Transverse colon (tissue), 4 donors: ENCODE measurements around the gene EIF4B. TPM values are rescaled to one million over a fixed set of nuclear protein-coding genes. Genes with fewer than 3 reads are reported as not detected.

ENCODE experiments used
- DNase-seq: peaks from one replicate; pipeline ENCODE4 v3.0.0-alpha.2; 2019
- H3K27ac ChIP-seq, 4 donors: fragments of 200-600 bp; sonication (generic); 2 replicates each; pipeline ENCODE4 v1.5.1; 2016 to 2018; ENCODE audit warnings: inconsistent platforms in 4 of 4
- H3K27me3 ChIP-seq: fragments of 200-600 bp; sonication (generic); 2 replicates; pipeline ENCODE4 v1.5.1; 2017; ENCODE audit warnings: inconsistent platforms
- H3K36me3 ChIP-seq, 4 donors: fragments of 200-600 bp; sonication (generic); 2 replicates each; pipeline ENCODE4 v1.5.1; 2017 to 2019; ENCODE audit warnings: inconsistent platforms in 4 of 4
- H3K4me1 ChIP-seq, 4 donors: fragments of 200-600 bp; sonication (generic); 2 replicates each; pipeline ENCODE4 v1.5.1; 2017 to 2020; ENCODE audit warnings: inconsistent platforms in 4 of 4
- H3K4me3 ChIP-seq, 4 donors: fragments of 200-600 bp; sonication (generic); 1 replicate in 1 of 4; 2 replicates in 3 of 4; pipeline versions ENCODE4 v1.5.1 to v1.6.1; 2017 to 2019; ENCODE audit warnings: inconsistent platforms in 4 of 4
- H3K9me3 ChIP-seq, 2 donors: fragments of 200-600 bp; sonication (generic); 2 replicates each; pipeline ENCODE4 v1.5.1; 2017 to 2019; ENCODE audit warnings: inconsistent platforms in 2 of 2
- EP300 ChIP-seq: sonication (generic); formaldehyde crosslinking; IDR thresholded peaks from one replicate; pipeline ENCODE4 v1.6.1; 2017; ENCODE audit warnings: antibody characterized with exemption, low read depth
- POLR2A ChIP-seq: fragments of 450-650 bp; IDR thresholded peaks from one replicate; pipeline ENCODE4 v1.6.1; 2016; ENCODE audit warnings: antibody characterized with exemption, mild to moderate bottlenecking, moderate library complexity
- POLR2AphosphoS5 ChIP-seq, 3 donors: sonication (generic); formaldehyde crosslinking; IDR thresholded peaks; one replicate each; pipeline ENCODE4 v1.6.1; 2016; ENCODE audit warnings: antibody characterized with exemption in 3 of 3
- WGBS, 2 donors: methylation state at CpG; one replicate each; pipeline ENCODE4 v1.1.5; 2018; ENCODE audit warnings: low coverage in 1 of 2; 5-methylcytosine and 5-hydroxymethylcytosine counted together
- in situ Hi-C, 4 donors: fragments of 200-750 bp; cut with MboI; loops; one replicate each; pipeline versions ENCODE4 v1.15.0 to v1.15.1; 2017; ENCODE audit warnings: low sequenced_read_pairs in 3 of 4, low pct_ligation_motif_present in 1 of 4, low pct_unique_long_range_greater_than_20kb in 1 of 4
- intact Hi-C: fragments of 100-400 bp; cut with DNase I; formaldehyde crosslinking; loops from one replicate; pipeline ENCODE4 v1.15.1; 2023; ENCODE audit warnings: low total_unique reads
- small RNA-seq, 4 donors: library from RNA; depleted of rRNA; stranded (forward); fragments of <200 nt; gene quantifications; one replicate each; pipeline ENCODE3, GENCODE V24; 2016
- total RNA-seq, 4 donors: library from RNA; depleted of rRNA; stranded (reverse); fragments of >200 nt; gene quantifications; one replicate each; pipeline ENCODE4 v1.1.0, GENCODE V29; 2016
- TF ChIP-seq, protein P1 (sequence below), 5 experiments: fragments of 200-600 bp in 3 of 5; fragments of 450-650 bp in 2 of 5; sonication (generic) in 3 of 5; IDR thresholded peaks; 1 replicate in 2 of 5; 2 replicates in 3 of 5; pipeline ENCODE4 v1.5.1; 2016 to 2017; ENCODE audit warnings: antibody characterized with exemption in 5 of 5, inconsistent platforms in 3 of 5, mild to moderate bottlenecking in 2 of 5, moderate library complexity in 1 of 5

The EIF4B gene
- total RNA-seq, 4 donors from 2014 or later = 175 to 383 (median 261) TPM

- in situ Hi-C loops (no loop called here), intact Hi-C loops (no loop called here)
- no peaks in the 10 kb centered on the region for H3K4me1 ChIP-seq
- TF ChIP-seq POLR2A (no peak), POLR2AphosphoS5 (IDR thresholded peaks at IDR 0.05) (no peak), EP300 (no peak)
- TF ChIP-seq, protein P1, sequence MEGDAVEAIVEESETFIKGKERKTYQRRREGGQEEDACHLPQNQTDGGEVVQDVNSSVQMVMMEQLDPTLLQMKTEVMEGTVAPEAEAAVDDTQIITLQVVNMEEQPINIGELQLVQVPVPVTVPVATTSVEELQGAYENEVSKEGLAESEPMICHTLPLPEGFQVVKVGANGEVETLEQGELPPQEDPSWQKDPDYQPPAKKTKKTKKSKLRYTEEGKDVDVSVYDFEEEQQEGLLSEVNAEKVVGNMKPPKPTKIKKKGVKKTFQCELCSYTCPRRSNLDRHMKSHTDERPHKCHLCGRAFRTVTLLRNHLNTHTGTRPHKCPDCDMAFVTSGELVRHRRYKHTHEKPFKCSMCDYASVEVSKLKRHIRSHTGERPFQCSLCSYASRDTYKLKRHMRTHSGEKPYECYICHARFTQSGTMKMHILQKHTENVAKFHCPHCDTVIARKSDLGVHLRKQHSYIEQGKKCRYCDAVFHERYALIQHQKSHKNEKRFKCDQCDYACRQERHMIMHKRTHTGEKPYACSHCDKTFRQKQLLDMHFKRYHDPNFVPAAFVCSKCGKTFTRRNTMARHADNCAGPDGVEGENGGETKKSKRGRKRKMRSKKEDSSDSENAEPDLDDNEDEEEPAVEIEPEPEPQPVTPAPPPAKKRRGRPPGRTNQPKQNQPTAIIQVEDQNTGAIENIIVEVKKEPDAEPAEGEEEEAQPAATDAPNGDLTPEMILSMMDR (IDR thresholded peaks at IDR 0.05) = no peak
- no peak for DNase-seq
- no peak overlapping the region for H3K27ac ChIP-seq
- 88% methylated on average over 6 of the region's 6 CpGs; no CpG with 5 or more reads in 1 of the 2 donors for WGBS, 2 donors
- peaks cover 2% of the 10 kb centered on the region for H3K27me3 ChIP-seq
- H3K9me3 ChIP-seq = no peaks in the 10 kb centered on the region
- H3K4me3 ChIP-seq = no peak overlapping the region
- no peaks in the 10 kb centered on the region for H3K36me3 ChIP-seq
Measured at GRCh38 chr12:53090105-53090504, 83.8 kb downstream of the EIF4B start.

DNA sequence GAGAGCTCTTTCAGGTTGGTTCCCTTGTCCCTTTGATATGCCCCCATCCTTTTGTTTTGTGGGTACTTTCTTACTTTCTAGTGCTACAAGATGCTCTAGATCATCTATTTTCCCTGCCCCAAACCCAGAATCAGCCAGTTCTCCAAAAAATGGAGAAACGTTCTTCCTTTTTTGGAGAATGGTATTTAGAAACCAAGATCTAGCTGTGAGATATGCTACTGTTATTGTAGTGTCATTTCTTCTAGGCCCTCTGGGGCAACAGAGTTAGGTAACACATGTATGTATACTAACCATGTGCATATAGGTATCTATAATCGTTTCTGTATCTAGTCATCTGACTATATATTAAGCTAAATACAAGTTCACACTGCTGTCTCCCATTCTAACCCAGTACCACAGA is 84.3 kb downstream of the EIF4B start:
- Histone ChIP-seq H3K9me3 (no peaks in the 10 kb centered on the region), H3K36me3 (no peaks in the 10 kb centered on the region), H3K4me1 (no peaks in the 10 kb centered on the region), H3K27me3 (peaks cover 3% of the 10 kb centered on the region), H3K27ac (no peak overlapping the region), H3K4me3 (no peak overlapping the region)
- 59 to 63% methylated on average over 2 of the region's 2 CpGs for WGBS, 2 donors
- in situ Hi-C loops (no loop called here), intact Hi-C loops (no loop called here)
- TF ChIP-seq, protein P1 (IDR thresholded peaks at IDR 0.05) = no peak
- TF ChIP-seq EP300 (no peak), POLR2AphosphoS5 (IDR thresholded peaks at IDR 0.05) (no peak), POLR2A (no peak)
- no peak for DNase-seq

DNA sequence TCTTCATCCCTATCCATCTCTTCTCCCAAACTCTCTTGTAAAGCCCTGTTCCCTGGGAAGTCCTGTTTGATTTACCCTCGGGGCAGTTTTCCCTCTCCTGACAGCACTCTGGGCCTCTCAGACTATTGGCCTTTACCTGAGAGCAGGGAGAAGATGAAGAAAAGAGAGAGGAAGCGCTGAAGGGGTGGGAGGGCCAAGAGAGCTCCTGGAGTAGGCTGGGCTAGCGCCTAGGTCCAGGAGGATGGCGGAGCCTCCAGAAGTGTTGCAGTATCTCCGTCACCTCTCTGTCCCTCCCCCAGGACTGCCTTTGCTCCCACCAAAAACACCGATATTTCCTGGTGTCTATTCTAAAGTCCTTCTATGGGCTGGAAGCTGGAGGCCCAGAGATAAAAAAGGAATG is 85.5 kb downstream of the EIF4B start:
- H3K27me3 ChIP-seq = peaks cover 15% of the 10 kb centered on the region
- 81 to 89% methylated on average over 3 to 6 of the region's 6 CpGs for WGBS, 2 donors
- H3K27ac ChIP-seq = no peak overlapping the region
- TF ChIP-seq POLR2AphosphoS5 (IDR thresholded peaks at IDR 0.05) (no peak), POLR2A (no peak), EP300 (no peak)
- TF ChIP-seq, protein P1 (IDR thresholded peaks at IDR 0.05) = no peak
- H3K9me3 ChIP-seq = no peaks in the 10 kb centered on the region
- in situ Hi-C loops = no loop called here
- DNase-seq = no peak
- no peaks in the 10 kb centered on the region for H3K36me3 ChIP-seq
- peaks cover 0 to under 1% (median under 1%) of the 10 kb centered on the region in 4 donors for H3K4me1 ChIP-seq
- intact Hi-C loops = no loop called here
- no peak overlapping the region for H3K4me3 ChIP-seq

Small RNA genes lying within 50 kb of the gene (small RNA-seq; reads per million reads assigned to genes)
- gene MIR6757 = 0 reads per million in 4 donors

Other genes starting within 250 kb of the EIF4B start
- gene KRT76, start 229.1 kb upstream of the EIF4B start, total RNA-seq = not detected
- not detected for gene KRT3, start 210.3 kb upstream of the EIF4B start, total RNA-seq
- not detected for gene KRT4, start 192.3 kb upstream of the EIF4B start, total RNA-seq
- gene KRT79, start 172.1 kb upstream of the EIF4B start, total RNA-seq = not detected
- gene KRT78, start 157.5 kb upstream of the EIF4B start, total RNA-seq = not detected
- gene KRT8, start 101.4 kb upstream of the EIF4B start, total RNA-seq = 1,000 to 10,000 TPM; 1,016 to 3,505 (median 2,245) TPM
- 100 to 1,000 TPM; 367 to 813 (median 541) TPM for gene KRT18, start 57.3 kb upstream of the EIF4B start, total RNA-seq
- 100 to 1,000 TPM in 2 of 4 donors, 10 to 100 TPM in 2; 48.2 to 397 (median 169) TPM for gene TNS2, start 43.6 kb downstream of the EIF4B start, total RNA-seq
- 10 to 100 TPM; 10.1 to 27.0 (median 21.9) TPM for gene SPRYD3, start 72.9 kb downstream of the EIF4B start, total RNA-seq
- gene IGFBP6, start 91.2 kb downstream of the EIF4B start, total RNA-seq = 100 to 1,000 TPM in 1 of 4 donors, 10 to 100 TPM in 3; 38.5 to 106 (median 94.5) TPM
- under 1 TPM in 1 of 4 donors, not detected in 3; 0.41 TPM for gene SOAT2, start 97.0 kb downstream of the EIF4B start, total RNA-seq
- 10 to 100 TPM in 3 of 4 donors, 1 to 10 TPM in 1; 9.7 to 21.9 (median 16.3) TPM for gene ZNF740, start 174.3 kb downstream of the EIF4B start, total RNA-seq
- 100 to 1,000 TPM in 1 of 4 donors, 10 to 100 TPM in 3; 29.1 to 142 (median 39.2) TPM for gene CSAD, start 174.5 kb downstream of the EIF4B start, total RNA-seq
- 1 to 10 TPM in 3 of 4 donors, under 1 TPM in 1; 0.60 to 8.3 (median 2.9) TPM for gene ITGB7, start 200.8 kb downstream of the EIF4B start, total RNA-seq
- 10 to 100 TPM in 1 of 4 donors, 1 to 10 TPM in 2, not detected in 1; 2.6 to 15.4 (median 7.6) TPM for gene RARG, start 225.8 kb downstream of the EIF4B start, total RNA-seq